ENCODE data around the gene CDC42BPG.

GRCh38 chr11:64778473-64779298 lies 65.8 kb downstream of the CDC42BPG start, which contains the start of gene SF1:
- TF ChIP-seq CTCF (conservative IDR thresholded peaks at IDR 0.05; ENCODE audit: low read length) (no peak), EZH2phosphoT487 (IDR thresholded peaks at IDR 0.05; ENCODE audit: borderline replicate concordance) (no peak)
